ENCODE measurements around the gene TNFRSF1A.

- TF ChIP-seq EP300 (conservative IDR thresholded peaks at IDR 0.05; ENCODE audit: poor library complexity, severe bottlenecking) (no peak), TAF1 (IDR thresholded peaks at IDR 0.05; ENCODE audit: low read depth) (no peak), CTCF (IDR thresholded peaks at IDR 0.05; ENCODE audit: poor library complexity, severe bottlenecking) (no peak)
Observed at GRCh38 chr12:6324936-6325750, 16.7 kb downstream of the TNFRSF1A start.
